ENCODE results near the gene TMEM255B. TPM values are rescaled to one million over a fixed set of nuclear protein-coding genes. Genes with fewer than 3 reads are reported as not detected.

TMEM255B gene
- total RNA-seq, 1 donor from 2014 or later, result 7.4 TPM

DNA sequence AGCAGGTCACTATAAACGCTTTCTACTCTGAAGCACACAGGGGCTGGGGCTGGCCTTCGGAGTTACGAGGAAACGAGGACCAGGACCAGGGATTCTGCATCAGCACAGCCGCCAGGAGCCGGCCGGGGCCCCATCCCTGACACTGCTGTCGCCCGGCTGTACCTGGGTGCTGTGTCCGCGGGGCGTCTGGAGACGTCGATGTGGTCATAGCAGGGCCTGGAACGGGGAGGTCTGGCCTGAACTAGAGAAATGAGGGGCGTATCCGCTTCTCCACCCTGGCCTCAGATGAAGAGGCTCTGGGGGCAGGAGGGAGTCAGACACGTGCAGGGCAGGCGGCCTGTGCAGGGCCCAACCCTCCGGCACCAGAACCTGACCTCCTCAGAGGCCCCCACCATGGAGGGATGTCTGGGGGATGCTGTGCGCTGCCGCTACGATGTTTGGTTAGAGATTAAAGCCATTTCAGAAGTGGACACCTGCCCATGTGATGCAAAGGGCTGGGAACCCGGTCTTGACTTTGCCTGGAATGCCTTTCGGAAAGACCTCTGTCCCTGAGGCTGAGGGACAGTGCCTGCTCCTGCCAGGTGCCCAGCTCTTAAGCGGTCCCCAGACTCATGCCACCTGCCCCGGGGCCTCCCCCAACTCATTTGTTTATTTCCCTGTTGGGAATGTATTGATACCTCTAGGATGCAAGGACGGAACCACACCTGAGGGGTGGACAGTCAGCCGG is 83.5 kb downstream of the TMEM255B start:
- TF ChIP-seq, protein P1, sequence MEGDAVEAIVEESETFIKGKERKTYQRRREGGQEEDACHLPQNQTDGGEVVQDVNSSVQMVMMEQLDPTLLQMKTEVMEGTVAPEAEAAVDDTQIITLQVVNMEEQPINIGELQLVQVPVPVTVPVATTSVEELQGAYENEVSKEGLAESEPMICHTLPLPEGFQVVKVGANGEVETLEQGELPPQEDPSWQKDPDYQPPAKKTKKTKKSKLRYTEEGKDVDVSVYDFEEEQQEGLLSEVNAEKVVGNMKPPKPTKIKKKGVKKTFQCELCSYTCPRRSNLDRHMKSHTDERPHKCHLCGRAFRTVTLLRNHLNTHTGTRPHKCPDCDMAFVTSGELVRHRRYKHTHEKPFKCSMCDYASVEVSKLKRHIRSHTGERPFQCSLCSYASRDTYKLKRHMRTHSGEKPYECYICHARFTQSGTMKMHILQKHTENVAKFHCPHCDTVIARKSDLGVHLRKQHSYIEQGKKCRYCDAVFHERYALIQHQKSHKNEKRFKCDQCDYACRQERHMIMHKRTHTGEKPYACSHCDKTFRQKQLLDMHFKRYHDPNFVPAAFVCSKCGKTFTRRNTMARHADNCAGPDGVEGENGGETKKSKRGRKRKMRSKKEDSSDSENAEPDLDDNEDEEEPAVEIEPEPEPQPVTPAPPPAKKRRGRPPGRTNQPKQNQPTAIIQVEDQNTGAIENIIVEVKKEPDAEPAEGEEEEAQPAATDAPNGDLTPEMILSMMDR (conservative IDR thresholded peaks at IDR 0.05; ENCODE audit: low read depth, low read length), result no peak
- DNase-seq (ENCODE audit: low read depth), result no peak
- H3K4me3 ChIP-seq (ENCODE audit: low read depth, low read length), result no peak overlapping the region

DNA sequence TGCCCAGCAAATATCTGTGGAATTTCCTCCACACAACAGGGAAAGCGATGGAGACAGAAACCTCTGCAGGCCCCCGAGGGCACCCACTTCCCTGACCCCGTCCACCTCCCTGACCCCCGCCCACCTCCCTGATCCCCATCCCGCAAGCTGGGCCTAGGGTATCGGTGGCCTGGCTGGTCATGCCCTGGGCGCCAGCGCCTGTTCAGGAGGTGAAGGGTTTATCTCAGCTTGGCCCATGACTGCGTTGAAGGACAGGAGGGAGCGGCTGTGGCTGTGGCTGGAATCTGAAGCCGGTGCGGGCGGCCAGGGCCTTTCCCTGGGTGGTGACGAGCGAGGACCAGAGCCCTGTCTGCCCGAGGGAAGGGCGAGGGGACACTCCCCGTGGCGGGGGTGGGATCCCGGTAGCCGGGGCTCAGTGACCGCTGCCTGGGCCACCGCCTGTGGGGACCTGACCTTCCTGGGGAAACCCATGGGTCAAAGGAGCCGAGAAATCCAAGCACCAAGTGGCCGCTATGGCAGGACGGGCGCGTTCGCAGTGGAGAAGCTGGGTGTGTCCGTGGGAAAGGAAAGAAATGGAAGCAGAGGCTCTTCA is 84.1 kb downstream of the TMEM255B start:
- TF ChIP-seq, protein P1 (conservative IDR thresholded peaks at IDR 0.05; ENCODE audit: low read depth, low read length), result no peak
- DNase-seq (ENCODE audit: low read depth), result no peak
- H3K4me3 ChIP-seq (ENCODE audit: low read depth, low read length), result no peak overlapping the region

DNA sequence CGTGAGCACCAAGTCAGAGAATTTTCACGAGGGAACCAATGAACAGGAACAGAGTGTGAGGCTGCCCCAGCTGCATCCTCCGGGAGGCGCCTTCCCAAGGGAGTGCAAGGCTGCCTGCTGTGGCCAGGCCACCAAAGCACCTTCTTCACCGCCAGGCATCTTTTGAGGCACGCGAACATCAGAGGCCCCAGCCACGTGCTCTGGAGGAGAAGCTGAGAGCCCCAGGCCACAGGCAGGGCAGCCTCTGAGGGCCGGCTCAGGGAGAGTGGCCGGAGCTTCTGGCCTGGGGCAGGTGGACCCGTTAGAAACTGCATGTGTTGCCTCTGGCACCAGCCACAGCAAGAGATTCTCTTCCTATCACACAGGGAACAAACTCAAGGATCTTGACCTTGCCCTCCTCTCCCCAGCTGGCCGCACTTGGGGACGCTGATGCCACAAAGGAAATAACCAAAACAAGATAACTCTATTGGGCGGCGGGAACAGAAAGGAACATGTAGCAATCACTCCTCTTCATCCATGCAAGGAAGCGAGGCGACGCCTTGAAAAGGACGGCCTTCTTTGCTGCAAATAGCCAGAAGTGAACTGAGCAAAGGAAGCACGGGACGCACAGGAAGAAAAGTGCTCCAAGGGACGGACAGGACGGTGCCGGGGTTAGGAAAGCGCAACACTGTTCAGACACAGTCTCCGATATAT is 85.0 kb downstream of the TMEM255B start:
- no peak overlapping the region for H3K4me3 ChIP-seq (ENCODE audit: low read depth, low read length)
- TF ChIP-seq, protein P1 (conservative IDR thresholded peaks at IDR 0.05; ENCODE audit: low read depth, low read length), result peak; percentile 27
- no peak for DNase-seq (ENCODE audit: low read depth)

DNA sequence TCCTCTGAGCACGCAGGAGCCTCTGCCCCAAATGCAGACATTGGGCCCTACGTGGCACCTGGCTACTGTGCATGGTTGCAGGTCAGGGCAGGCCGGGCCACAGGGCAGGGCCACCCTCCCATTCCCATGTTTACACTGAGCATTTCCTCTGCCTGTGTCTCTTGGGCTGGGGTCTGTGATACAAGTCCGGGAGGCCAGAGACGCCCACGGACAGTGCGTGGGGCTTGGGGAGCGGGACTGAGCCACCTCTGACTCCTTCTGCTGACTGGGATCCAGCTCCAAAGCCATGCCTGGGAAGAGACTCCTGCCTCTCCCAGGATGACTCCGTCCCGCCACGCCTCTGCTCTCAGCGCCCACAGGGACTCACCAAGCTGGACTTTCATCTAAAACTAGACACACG is 86.0 kb downstream of the TMEM255B start:
- no peak overlapping the region for H3K4me3 ChIP-seq (ENCODE audit: low read depth, low read length)
- TF ChIP-seq, protein P1 (conservative IDR thresholded peaks at IDR 0.05; ENCODE audit: low read depth, low read length), result no peak
- no peak for DNase-seq (ENCODE audit: low read depth)

DNA sequence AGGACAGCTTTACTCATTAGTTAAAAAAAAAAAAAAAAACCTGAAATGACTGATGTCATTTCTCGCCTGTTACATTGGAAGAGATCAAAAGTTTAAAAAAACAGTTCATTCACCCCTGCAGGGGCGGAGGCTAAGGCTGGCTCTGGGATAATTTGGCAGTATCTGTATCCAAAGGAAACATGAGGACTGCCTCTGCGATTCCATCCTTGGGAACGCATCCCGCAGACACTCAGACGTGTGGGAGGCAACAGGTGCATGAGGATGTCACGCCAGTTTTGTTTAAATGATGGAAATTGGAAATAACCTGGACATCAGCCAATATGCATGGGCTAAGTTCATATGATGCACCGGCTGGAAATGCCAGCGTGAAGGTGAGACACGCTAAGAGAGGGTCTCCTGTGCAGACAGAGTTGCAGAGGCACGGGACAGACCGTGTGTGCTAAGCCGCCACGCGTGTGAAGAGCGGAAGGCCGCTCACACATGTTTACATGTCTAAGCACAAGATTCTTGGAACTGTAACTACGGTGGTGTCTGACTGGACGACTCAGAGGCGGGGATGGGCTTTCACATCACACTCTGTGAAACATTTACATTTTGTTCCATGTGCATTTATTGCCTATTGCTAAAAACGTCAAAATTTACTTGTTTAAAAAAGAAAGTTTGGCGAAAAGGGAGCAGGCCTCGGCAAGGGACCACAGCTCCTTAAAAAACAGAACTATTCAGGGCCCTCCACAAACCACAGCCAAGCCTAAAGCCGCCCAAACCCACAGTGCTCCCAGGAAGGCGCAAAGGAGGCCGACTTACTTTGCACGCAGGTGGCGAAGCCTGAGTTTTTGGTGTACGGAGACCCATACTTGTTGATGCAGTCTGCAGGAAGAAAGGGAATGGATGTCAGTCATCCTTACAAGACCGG is 87.0 kb downstream of the TMEM255B start:
- TF ChIP-seq, protein P1 (conservative IDR thresholded peaks at IDR 0.05; ENCODE audit: low read depth, low read length), result no peak
- H3K4me3 ChIP-seq (ENCODE audit: low read depth, low read length), result no peak overlapping the region
- DNase-seq (ENCODE audit: low read depth), result no peak

DNA sequence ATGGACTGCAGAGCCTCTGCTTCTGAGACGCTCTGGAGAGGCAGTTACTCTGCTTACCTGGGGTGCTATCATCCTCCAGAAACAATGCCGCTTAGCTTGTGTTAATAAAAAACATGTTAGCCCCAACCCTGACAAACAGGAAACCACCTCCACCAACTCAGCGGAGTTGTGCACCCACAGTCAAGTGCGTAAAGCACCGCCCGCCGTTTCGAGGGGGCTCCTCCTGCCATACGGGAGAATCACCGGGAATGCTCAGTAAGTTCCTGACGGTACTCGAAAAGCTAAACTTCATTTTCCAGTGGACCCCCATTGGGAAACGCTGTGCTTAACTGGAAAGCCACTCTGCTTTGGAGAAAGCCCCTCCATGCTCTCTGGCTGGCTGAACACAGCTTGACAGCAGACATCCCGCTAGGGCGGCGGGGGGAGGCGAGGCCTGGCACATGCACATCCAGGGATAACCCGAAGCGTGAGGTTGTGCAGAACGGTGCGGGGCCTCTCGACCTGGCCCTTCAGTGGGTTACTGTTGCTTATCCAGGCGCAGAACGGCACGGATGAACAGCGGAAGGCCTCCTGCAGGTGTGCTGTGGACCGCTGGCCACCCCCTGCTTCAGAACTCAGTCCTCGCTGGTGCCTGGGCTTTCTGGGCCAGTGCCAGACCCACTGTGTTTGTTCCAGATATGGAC is 87.8 kb downstream of the TMEM255B start:
- TF ChIP-seq, protein P1 (conservative IDR thresholded peaks at IDR 0.05; ENCODE audit: low read depth, low read length), result no peak
- DNase-seq (ENCODE audit: low read depth), result no peak

More for the DNA sequence above, 87.8 kb downstream of the TMEM255B start:
- H3K4me3 ChIP-seq (ENCODE audit: low read depth, low read length), result no peak overlapping the region
